ENCODE results near the gene PMF1. TPM values are rescaled to one million over a fixed set of nuclear protein-coding genes. Genes with fewer than 3 reads are reported as not detected.
A peak's percentile ranks its signal among the peaks of the same experiment; 100 is the strongest.

Gene PMF1
- polyA plus RNA-seq, 2 of the 4 experiments (the other 2 are of a cell fraction) = 59.8 to 63.9 TPM

GRCh38 chr1:156211243-156211642, 1.6 kb upstream of the PMF1 start:
- ChIA-PET POLR2A (no interaction called here), CTCF (interaction anchor here (0.6 to 7.9 kb wide), 8 partner anchors 11 to 145 kb away, joined by 3 to 84 read pairs (median 4); partner anchors contain the start of gene SLC25A44)
- FAIRE-seq (no peak), ATAC-seq (no peak), DNase-seq (ENCODE audit: low read depth in 1 of 2, low spot score in 1 of 2) (no peak)
- Histone ChIP-seq H3K4me1 (peaks cover 13% of the 10 kb centered on the region; the same call in 2 of the 3 replicates), H3K4me2 (no peak overlapping the region), H3K9me3 (no peaks in the 10 kb centered on the region), H3K27ac (no peak overlapping the region), H3K4me3 (no peak overlapping the region)
- WGBS (ENCODE audit: missing lambda C conversion rate) = 87% methylated on average over 3 of the region's 3 CpGs
- TF ChIP-seq HOXB13 (CRISPR knock-in tag; IDR thresholded peaks at IDR 0.05; ENCODE audit: low read depth) (no peak), KDM5A (IDR thresholded peaks at IDR 0.05) (no peak), MAZ (IDR thresholded peaks at IDR 0.05; ENCODE audit: borderline replicate concordance, low read depth, low read length) (no peak), NR3C1 (IDR thresholded peaks at IDR 0.05) (no peak), EHF (CRISPR knock-in tag; IDR thresholded peaks at IDR 0.05) (no peak), MAX (IDR thresholded peaks at IDR 0.05) (no peak), RFX5 (IDR thresholded peaks at IDR 0.05) (no peak)

- Histone ChIP-seq H3K4me1 (peaks cover 13% of the 10 kb centered on the region; the same call in 2 of the 3 replicates), H3K27ac (peak overlapping the region; percentile 93 to 96), H3K4me2 (peak overlapping the region; percentile 95), H3K9me3 (no peaks in the 10 kb centered on the region), H3K4me3 (peak overlapping the region; percentile 65)
- TF ChIP-seq GATA3 (IDR thresholded peaks at IDR 0.05; ENCODE audit: borderline replicate concordance) (0 out of 2 replicates have a peak, but pooled peaks have one; percentile 7), SREBF2 (IDR thresholded peaks at IDR 0.05) (no peak), HES2 (IDR thresholded peaks at IDR 0.05) (no peak), E2F6 (IDR thresholded peaks at IDR 0.05; ENCODE audit: borderline replicate concordance, low read depth) (no peak), USF2 (IDR thresholded peaks at IDR 0.05) (no peak), RFX5 (IDR thresholded peaks at IDR 0.05) (no peak), TFCP2L1 (CRISPR knock-in tag; IDR thresholded peaks at IDR 0.05) (no peak)
- CTCF ChIA-PET = interaction anchor here (0.9 to 7.9 kb wide), 6 partner anchors 11 to 146 kb away, joined by 3 to 84 read pairs (median 6); partner anchors contain the start of gene SLC25A44
- no peak for ATAC-seq
- FAIRE-seq = no peak
- WGBS (ENCODE audit: missing lambda C conversion rate) = 89% methylated on average over 9 of the region's 9 CpGs
- DNase-seq (ENCODE audit: low read depth in 1 of 2, low spot score in 1 of 2) = no peak
- POLR2A ChIA-PET = interaction anchor here (0.9 to 2.1 kb wide), 18 partner anchors 8 to 289 kb away, joined by 3 to 37 read pairs (median 5); partner anchors contain the start of genes KHDC4, PAQR6 and SLC25A44
Measured at GRCh38 chr1:156212130-156212529, 677 bp upstream of the PMF1 start.

- H3K9me3 ChIP-seq = no peaks in the 10 kb centered on the region
- 28% methylated on average over 11 of the region's 11 CpGs for WGBS (ENCODE audit: missing lambda C conversion rate)
- H3K4me1 ChIP-seq = peaks cover 13% of the 10 kb centered on the region; the same call in 2 of the 3 replicates
- no peak for ATAC-seq
- H3K4me2 ChIP-seq = peak overlapping the region; percentile 95
- no peak for FAIRE-seq
- POLR2A ChIA-PET = interaction anchor here (0.6 to 2.1 kb wide), 20 partner anchors 9 to 219 kb away, joined by 3 to 37 read pairs (median 6); partner anchors contain the start of genes SLC25A44, SMG5 and TMEM79
- TF ChIP-seq FOSB (CRISPR knock-in tag; IDR thresholded peaks at IDR 0.05) = no peak
- TF ChIP-seq BHLHE40 (IDR thresholded peaks at IDR 0.05; ENCODE audit: low read depth, low read length) = no peak
- TF ChIP-seq CHD2 (IDR thresholded peaks at IDR 0.05; ENCODE audit: low read length, partially characterized antibody) = no peak
- TF ChIP-seq E2F6 (IDR thresholded peaks at IDR 0.05; ENCODE audit: borderline replicate concordance, low read depth) = no peak
- TF ChIP-seq RARB (CRISPR knock-in tag; IDR thresholded peaks at IDR 0.05) = no peak
- TF ChIP-seq HOXA7 (CRISPR knock-in tag; IDR thresholded peaks at IDR 0.05) = no peak
- no peak for TF ChIP-seq KDM1A (IDR thresholded peaks at IDR 0.05; ENCODE audit: low read depth)
- no peak for TF ChIP-seq RCOR1 (IDR thresholded peaks at IDR 0.05; ENCODE audit: low read depth, low read length)
- TF ChIP-seq RAD21 (conservative IDR thresholded peaks at IDR 0.05 in 1 of 2, IDR thresholded peaks at IDR 0.05 in 1 of 2) = no peak
- no peak for TF ChIP-seq FOSL2 (IDR thresholded peaks at IDR 0.05)
- no peak for TF ChIP-seq FOSL2 (CRISPR knock-in tag; IDR thresholded peaks at IDR 0.05)
- TF ChIP-seq HEYL (CRISPR knock-in tag; IDR thresholded peaks at IDR 0.05) = no peak
- no peak for TF ChIP-seq HMGXB4 (CRISPR knock-in tag; IDR thresholded peaks at IDR 0.05; ENCODE audit: borderline replicate concordance)
- no peak for TF ChIP-seq EP300 (IDR thresholded peaks at IDR 0.05)
- TF ChIP-seq PHF8 (IDR thresholded peaks at IDR 0.05; ENCODE audit: borderline replicate concordance, low read depth) = no peak
- TF ChIP-seq ESRRA (IDR thresholded peaks at IDR 0.05; ENCODE audit: borderline replicate concordance, low read length) = no peak
- no peak for TF ChIP-seq HES2 (IDR thresholded peaks at IDR 0.05)
- no peak for TF ChIP-seq MAX (IDR thresholded peaks at IDR 0.05)
- TF ChIP-seq TP53 (CRISPR knock-in tag; IDR thresholded peaks at IDR 0.05) = no peak
- TF ChIP-seq KDM5A (IDR thresholded peaks at IDR 0.05) = no peak
- DNase-seq (ENCODE audit: low read depth in 1 of 2, low spot score in 1 of 2) = no peak
- CTCF ChIA-PET = interaction anchor here (1.0 to 7.9 kb wide), 9 partner anchors 11 to 128 kb away, joined by 3 to 84 read pairs (median 3); partner anchors contain the start of gene SLC25A44
- H3K4me3 ChIP-seq = peak overlapping the region; percentile 65
- peak overlapping the region; percentile 93 to 96 for H3K27ac ChIP-seq
Measured at GRCh38 chr1:156213644-156213966, 798 bp downstream of the PMF1 start.

Measured in A549 (cell line).